NAMALWA (cell line): Measurements from ENCODE around the gene NSG1.
A peak's percentile ranks its signal among the peaks of the same experiment; 100 is the strongest.

Experiments used
- DNase-seq: peaks from one replicate; pipeline ENCODE4 v3.0.0-alpha.2; 2015; ENCODE audit warnings: low spot score

The NSG1 gene

GRCh38 chr4:4386736-4387392 lies at the start of gene NSG1:
NSG1 (plus strand) TSS chr4:4387102; CDS start chr4:4387630, 528 bp downstream.
- DNase-seq, result no peak

- DNase-seq, result no peak
Measured at GRCh38 chr4:4338210-4339001, 48.5 kb upstream of the NSG1 start.

- DNase-seq, result no peak
Measured at GRCh38 chr4:4339504-4340085, 47.3 kb upstream of the NSG1 start.

- DNase-seq, result no peak
Measured at GRCh38 chr4:4341861-4342650, 44.8 kb upstream of the NSG1 start.

GRCh38 chr4:4343038-4343437 lies 43.9 kb upstream of the NSG1 start:
- peak; percentile 25 for DNase-seq

- DNase-seq, result peak; percentile 87
Measured at GRCh38 chr4:4344915-4345527, 41.9 kb upstream of the NSG1 start.

- DNase-seq, result no peak
Measured at GRCh38 chr4:4347585-4347984, 39.3 kb upstream of the NSG1 start.

- peak; percentile 57 for DNase-seq
Measured at GRCh38 chr4:4348585-4348984, 38.3 kb upstream of the NSG1 start.

GRCh38 chr4:4349867-4350266 lies 37.0 kb upstream of the NSG1 start:
- DNase-seq, result no peak

- no peak for DNase-seq
Measured at GRCh38 chr4:4350909-4351308, 36.0 kb upstream of the NSG1 start.

GRCh38 chr4:4355302-4355701 lies 31.6 kb upstream of the NSG1 start:
- DNase-seq, result no peak

- no peak for DNase-seq
Measured at GRCh38 chr4:4356106-4357041, 30.5 kb upstream of the NSG1 start.

GRCh38 chr4:4358093-4358854 lies 28.6 kb upstream of the NSG1 start:
- no peak for DNase-seq

- no peak for DNase-seq
Measured at GRCh38 chr4:4361883-4362282, 25.0 kb upstream of the NSG1 start.

- no peak for DNase-seq
Measured at GRCh38 chr4:4362991-4363697, 23.8 kb upstream of the NSG1 start.

GRCh38 chr4:4364061-4364460 lies 22.8 kb upstream of the NSG1 start:
- DNase-seq, result no peak

GRCh38 chr4:4364486-4365208 lies 22.3 kb upstream of the NSG1 start:
- no peak for DNase-seq

GRCh38 chr4:4368809-4369580 lies 17.9 kb upstream of the NSG1 start:
- no peak for DNase-seq
